Measurements from ENCODE around the gene CLEC11A.
"Not testable (repeated sequence)": the region's sequence is repeated elsewhere in the genome, so short reads cannot be mapped to it uniquely, and the experiment has no call there.

CLEC11A gene

DNA sequence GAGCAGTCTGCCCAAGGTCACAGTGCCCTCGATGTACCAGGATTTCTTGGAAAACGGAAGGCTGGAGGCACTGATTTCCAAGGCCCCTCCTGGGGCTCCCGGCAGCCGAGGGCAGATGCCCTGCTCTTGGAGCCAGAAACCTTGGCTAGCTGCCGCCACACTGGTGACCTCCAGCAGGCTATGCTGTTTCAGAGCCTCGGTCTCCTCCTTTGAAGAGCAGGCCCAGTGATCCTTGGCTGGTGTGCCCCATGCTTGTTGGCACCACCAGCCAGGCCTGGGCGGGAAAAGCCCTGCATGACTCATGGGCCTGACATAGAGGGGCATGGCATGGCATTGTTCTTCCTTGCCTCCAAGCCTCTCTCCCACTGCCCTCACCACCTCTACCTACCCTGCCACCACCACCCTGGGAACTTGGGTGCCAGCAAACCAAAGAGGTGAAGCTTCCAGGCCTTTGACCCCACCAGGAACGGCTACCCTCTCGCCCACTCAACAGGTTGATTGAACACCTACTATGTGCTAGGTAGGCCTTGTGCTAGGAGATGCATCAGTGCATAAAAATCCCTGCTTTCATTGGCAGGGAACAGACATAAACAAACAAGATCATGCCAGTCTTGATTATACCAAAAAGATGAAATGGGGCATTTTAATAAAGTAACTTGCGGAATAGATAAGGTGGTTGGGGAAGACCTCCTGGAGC, 1.6 kb upstream of the CLEC11A start:
- no peak for DNase-seq (ENCODE audit: extremely low read depth in 1 of 2, low read depth in 1 of 2)

DNA sequence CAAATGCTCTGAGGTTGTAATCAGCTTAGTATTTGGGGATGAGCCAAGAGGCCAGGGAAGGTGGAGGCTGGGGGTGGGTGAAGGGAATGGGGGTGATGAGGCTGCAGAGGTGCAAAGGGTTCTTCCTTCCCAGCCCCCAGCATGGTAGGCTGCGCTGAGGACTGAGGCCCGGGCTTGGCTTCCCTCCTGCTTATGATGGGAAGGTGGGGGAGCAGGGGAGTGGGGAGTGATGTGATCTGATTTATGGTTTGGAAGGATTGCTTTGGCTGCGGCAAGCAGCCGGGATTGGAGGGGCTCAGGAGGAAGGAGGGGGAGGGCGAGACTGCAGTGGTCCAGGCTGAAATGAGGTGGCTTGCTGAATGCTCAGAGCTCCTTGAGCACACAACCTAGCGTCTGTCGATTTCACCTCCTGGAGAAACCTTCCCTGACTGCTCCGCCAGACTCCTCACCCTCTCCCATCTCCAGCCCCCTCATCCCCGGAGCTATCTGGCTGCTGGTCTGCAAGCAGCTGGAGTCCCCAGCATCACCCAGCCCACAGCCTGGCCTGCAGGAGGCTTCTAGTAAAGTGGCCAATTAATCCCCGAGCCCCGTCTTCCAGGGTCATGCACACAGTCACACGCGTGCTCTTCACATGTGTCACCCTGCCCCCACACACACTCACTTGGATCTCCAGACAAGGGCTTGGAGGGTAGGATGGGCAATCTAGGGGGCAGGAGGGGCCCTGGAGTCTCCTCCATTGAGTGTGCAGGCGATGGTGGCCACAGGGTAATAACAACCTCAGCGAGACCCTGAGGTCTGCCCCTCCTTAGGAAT, 757 bp upstream of the CLEC11A start:
- DNase-seq (ENCODE audit: extremely low read depth in 1 of 2, low read depth in 1 of 2) = no peak

DNA sequence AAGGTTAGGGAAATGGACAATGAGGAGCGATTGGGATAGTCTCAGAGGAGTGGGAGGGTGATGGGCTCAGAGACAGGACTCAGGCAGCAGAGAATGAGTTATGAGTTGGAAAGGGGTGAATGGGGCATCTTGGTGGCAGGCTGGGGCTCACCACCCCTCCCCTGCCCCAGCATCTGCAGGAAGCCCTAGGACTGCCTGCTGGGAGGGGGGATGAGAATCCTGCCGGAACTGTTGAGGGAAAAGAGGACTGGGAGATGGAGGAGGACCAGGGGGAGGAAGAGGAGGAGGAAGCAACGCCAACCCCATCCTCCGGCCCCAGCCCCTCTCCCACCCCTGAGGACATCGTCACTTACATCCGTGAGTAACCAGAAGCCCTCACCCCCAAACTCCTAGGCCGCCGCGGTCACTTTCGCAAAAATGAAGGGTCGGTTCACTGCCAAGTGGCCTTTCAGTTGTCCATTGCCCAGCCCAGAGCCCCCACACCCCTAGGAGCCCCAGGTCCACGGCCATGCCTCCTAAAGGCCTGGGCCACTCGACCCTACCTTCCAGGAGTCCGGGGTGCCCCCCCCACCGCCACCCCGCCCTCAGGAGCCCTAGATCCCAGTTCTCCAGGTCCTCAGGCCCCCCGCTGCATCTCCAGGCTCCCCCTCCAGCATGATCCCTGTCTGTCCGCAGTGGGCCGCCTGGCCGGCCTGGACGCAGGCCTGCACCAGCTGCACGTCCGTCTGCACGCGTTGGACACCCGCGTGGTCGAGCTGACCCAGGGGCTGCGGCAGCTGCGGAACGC, 764 bp downstream of the CLEC11A start:
- no peak for DNase-seq (ENCODE audit: extremely low read depth in 1 of 2, low read depth in 1 of 2)

DNA sequence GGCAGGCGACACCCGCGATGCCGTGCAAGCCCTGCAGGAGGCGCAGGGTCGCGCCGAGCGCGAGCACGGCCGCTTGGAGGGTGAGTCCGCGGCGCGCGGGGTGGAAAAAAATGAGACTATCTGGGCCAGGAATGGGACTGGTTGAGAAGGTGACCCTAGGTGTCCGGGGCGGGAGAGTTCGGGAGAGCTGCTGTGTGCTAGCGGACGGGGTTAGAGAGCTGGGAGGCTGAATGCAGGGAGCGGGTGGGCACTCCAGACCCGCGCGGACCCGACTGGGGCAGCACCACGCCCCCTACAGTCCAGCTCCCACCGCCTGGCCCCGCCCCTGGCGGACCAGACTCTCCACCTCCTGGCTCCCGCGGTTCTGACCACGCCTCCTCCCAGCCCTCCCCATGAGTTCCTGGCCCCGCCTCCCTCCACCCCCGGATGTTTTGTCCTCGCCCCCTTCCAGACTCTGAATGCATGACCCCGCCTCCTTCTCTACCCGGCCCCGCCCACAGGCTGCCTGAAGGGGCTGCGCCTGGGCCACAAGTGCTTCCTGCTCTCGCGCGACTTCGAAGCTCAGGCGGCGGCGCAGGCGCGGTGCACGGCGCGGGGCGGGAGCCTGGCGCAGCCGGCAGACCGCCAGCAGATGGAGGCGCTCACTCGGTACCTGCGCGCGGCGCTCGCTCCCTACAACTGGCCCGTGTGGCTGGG, 1.5 kb downstream of the CLEC11A start:
- peak; percentile 92 to 99 for DNase-seq (ENCODE audit: extremely low read depth in 1 of 2, low read depth in 1 of 2)

DNA sequence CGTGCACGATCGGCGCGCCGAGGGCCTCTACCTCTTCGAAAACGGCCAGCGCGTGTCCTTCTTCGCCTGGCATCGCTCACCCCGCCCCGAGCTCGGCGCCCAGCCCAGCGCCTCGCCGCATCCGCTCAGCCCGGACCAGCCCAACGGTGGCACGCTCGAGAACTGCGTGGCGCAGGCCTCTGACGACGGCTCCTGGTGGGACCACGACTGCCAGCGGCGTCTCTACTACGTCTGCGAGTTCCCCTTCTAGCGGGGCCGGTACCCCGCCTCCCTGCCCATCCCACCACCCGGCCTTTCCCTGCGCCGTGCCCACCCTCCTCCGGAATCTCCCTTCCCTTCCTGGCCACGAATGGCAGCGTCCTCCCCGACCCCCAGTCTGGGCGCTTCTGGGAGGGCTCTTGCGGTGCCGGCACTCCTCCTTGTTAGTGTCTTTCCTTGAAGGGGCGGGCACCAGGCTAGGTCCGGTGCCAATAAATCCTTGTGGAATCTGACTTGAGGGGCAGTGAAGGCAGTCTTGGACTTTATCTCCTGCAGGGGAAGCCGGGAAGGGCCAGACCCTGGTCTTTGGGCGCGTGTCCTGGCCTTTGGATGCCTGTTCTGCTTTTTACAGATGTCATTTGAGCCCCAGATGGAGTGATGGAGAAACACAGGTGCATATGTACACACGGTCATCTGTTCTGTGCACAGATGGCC, 2.2 kb downstream of the CLEC11A start:
- peak in 1 of 2 donors; percentile 29 for DNase-seq (ENCODE audit: extremely low read depth in 1 of 2, low read depth in 1 of 2)

DNA sequence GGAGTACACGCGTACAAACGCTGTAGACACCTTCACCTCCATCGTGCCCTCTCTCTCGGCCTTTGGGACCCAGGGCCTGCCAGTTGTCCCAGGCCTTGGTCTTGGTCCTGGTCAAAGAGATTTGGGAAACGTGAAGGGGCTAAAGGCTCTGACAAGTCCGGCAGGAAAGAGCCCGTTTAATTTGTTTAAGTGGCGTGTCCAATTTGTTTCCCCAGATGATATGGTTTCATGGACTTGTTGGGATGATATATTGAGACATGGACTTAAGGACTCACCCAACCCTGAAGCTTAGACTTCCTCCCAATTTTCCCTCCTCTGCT, 2.7 kb downstream of the CLEC11A start:
- DNase-seq (ENCODE audit: extremely low read depth in 1 of 2, low read depth in 1 of 2) = no peak

DNA sequence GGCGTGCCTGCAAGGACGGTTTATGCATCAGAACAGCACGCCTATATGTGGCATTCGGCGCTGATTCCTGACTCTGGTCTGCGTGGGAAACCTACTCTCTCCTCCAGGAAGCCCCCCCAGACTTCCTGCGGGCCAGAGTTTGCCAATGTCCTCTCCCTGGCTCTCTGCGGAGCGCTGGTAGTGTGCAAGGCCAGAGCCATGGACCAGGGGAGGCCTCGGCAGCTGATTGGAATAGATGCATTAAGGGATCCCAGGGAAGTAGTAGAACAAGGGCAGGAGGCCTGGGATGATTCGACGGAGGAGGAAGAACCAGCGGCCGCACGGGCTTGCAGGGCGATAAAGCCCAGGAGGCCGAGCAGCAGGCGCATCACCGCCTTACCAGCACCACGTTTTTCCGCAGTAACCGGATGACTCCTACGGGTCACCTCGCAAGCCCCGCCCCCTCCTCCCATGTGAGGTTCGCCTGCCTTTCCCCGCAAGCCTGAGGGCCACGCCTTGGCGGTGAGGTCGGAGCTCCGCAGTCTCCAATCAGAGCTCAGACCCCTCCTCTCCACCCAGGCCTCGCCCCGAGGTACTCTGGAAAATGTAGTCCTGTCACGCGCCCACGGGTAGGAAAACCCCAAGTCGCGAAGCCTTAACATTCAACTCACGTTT, 5.0 kb downstream of the CLEC11A start:
- DNase-seq (ENCODE audit: extremely low read depth in 1 of 2, low read depth in 1 of 2) = peak; percentile 77 to 92

DNA sequence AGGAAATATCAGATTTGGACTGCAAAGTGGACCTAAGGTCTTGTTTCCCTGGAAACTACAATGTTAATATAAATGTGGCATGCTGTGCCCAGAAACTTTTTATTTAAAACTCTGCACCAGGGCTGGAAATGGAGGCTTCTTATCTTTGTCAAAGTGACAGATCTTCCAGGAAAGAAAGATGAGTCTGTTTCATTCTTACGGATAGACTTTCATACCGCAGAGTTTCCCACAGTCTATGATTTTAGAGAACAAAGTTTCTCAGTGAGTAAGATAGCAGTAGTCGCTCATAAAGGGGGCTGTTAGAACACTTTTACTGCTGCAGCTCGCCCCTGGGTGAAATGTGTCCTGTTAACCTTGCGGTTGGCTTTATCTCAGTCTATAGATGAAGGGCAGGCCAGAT, 6.7 kb downstream of the CLEC11A start:
- DNase-seq (ENCODE audit: extremely low read depth in 1 of 2, low read depth in 1 of 2) = no peak

DNA sequence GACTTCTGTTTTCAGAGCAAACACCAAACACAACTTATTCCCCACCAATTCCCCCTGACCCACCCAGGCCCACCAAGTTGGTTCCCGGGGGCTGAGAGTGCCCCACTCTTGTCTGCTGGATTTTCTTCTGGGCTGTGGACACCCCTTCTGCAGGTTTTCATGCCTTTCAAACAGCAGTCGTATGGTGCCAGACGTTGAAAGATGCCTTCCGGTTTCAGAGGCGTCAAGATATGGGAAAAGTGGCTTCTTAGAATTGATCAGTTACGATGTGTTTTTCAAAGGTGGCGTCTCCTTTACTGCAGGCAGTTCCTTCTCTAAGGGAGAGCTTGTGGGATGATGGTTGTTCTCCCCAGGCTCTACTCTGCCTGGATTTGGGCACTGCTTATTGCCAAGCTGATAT, 12.7 kb downstream of the CLEC11A start:
- DNase-seq (ENCODE audit: extremely low read depth in 1 of 2, low read depth in 1 of 2) = no peak

DNA sequence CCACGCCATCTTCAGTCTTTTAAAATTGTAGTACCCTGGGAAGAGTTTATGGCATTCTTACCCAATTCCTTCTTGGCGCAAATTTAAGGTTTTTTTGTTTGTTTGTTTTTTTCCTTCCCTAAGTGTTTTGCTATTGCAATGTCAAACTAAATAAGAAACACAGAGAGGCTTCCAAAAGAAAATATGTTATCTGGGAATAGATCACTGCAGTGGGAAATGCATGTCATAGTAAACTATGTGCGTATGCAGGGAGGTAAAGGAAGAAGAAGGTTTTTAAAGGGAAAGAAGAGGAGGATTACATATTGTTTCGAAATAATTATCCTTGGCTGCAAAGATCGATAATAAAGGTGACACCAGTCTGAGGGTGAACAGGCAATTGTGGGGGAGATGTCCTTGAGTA, 13.2 kb downstream of the CLEC11A start:
- DNase-seq (ENCODE audit: extremely low read depth in 1 of 2, low read depth in 1 of 2) = no peak

DNA sequence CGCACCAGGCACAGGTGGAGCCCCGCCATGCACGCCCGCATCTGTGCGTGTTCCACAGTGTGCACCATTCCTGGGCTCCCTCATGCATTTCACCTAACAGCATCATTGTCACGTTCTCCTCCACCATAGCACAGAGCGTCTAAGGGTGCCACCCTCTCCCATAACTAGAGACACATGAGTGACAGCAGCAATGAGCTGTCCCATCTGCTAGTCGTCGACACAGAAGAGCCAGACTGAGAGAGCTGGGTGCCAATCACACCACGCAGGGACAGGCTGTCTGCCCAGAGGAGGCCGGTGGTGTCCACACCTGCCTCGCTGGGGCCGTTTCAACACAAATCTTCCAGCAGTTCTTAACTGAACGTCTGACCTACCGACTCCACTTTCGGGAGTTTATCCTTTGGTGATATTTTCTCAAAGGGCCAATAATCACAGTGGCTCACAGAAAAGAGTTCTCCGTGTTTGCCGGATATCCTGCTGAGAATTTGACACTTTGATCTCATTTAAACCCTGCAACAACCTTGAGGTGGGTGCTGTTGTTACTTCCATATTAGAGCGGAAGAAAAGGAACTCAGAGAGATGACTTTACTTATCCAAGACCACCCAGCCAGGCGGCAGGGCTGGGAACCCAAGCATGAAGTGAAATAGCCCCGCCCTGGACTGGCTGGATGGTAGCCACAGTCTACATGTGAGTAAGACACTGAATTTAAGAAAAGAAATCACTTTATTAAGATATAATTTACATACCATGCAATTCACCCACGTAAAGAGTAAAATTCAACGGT, 16.2 kb downstream of the CLEC11A start:
- no peak for DNase-seq (ENCODE audit: extremely low read depth in 1 of 2, low read depth in 1 of 2)

DNA sequence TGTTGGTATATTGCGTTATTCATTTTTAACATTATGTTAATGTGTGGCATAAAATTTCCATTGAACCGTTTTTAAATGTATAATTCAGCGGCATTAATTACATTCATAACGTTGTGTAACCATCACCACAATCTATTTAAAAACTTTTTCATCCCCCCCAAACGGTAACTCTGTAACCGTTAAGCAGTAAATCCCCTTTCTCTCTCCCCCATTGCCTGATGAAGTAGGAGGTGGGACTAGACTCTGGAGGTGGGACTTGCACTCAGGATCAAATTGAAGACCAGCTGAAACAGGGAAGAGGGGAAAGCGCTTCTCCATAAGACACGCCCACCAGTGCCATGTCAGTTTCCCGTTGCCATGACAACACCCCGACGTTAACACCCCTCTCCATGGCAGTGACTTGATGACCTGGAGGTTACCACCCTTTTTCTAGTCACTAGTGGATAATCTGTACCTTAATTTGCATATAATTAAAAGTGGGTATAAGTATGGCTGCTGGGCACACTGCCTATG, 16.8 kb downstream of the CLEC11A start:
- no peak for DNase-seq (ENCODE audit: extremely low read depth in 1 of 2, low read depth in 1 of 2)

DNA sequence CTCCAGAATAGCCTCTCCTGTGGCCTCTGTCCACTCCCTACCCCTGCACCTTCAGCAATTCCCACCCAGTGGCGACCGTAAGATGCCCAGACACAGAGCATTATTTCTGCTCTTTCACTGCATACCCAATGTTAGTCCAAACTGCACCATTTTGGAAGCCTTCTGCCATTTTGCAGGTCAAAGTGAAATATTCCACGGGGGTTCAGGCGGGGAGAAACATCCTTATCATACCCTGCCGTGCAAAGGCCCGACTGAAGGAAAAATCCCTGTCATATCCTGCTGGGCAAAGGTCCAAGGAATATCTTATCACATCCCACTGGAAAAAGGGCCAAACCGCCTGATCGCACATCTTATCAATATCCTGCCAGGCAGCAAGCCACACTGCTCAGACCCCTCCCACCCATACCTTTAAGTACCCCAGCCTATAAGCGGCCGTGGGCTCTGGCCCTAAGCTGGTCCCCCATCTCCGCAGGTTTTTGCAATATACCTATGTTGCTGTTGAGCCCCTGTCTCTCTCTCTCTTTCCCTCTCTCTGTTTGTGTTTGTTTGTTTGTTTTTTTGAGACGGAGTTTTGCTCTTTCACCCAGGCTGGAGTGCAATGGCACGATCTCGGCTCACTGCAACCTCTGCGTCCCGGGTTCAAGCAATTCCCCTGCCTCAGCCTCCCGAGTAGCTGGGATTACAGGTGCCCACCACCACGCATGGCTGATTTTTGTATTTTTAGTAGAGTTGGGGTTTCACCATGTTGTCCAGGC, 18.2 kb downstream of the CLEC11A start:
- DNase-seq (ENCODE audit: extremely low read depth in 1 of 2, low read depth in 1 of 2) = no peak

DNA sequence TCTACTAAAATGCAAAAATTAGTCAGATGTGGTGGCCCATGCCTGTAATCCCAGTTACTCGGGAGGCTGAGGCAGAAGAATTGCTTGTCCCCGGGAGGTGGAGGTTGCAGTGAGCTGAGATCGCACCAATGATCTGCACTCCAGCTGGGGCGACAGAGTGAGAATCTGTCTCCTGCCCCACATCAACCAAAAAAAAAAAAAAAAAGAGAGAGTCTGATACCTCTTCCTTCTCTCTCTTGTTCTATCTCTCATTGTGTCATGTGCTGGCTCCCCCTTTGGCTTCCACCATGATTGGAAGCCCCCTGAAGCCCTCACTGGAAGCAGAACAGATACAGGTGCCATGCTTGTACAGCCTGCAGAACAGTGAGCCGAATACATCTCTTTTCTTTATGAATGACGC, 20.4 kb downstream of the CLEC11A start:
- no peak for DNase-seq (ENCODE audit: extremely low read depth in 1 of 2, low read depth in 1 of 2)

DNA sequence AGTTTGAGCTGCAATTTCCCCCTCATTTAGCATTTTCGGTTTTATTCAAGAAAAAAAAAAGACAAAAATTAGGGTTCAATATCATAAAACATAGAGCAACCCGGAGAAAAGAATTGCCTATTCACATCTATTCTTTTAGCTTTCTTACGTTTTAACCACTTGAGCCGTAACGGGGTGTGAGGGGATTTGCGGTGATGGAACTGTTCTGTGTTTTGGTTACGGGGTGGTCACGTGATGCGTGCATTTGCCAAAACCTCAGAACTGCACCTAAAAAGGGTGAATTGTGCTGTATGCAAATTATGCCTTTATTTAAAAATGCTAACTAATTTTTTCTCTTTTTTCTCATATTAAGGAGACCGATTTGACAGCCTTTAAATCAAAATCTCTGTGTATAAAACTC, 22.1 kb downstream of the CLEC11A start:
- no peak for DNase-seq (ENCODE audit: extremely low read depth in 1 of 2, low read depth in 1 of 2)

DNA sequence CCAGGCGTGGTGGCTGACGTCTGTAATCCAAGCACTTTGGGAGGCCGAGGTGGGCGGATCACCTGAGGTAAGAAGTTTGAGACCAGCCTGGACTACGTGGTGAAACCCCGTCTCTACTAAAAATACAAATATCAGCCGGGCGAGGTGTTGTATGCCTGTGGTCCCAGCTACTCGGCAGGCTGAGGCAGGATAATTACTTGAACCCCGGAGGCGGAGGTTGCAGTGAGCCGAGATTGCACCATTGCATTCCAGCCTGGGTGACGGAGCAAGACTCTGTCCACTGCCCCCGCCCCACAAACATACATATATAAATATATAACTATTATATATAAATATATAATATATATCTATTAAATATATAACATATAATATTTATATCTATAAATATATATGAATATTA, 24.0 kb downstream of the CLEC11A start:
- not testable (repeated sequence) for DNase-seq (ENCODE audit: extremely low read depth in 1 of 2, low read depth in 1 of 2)

DNA sequence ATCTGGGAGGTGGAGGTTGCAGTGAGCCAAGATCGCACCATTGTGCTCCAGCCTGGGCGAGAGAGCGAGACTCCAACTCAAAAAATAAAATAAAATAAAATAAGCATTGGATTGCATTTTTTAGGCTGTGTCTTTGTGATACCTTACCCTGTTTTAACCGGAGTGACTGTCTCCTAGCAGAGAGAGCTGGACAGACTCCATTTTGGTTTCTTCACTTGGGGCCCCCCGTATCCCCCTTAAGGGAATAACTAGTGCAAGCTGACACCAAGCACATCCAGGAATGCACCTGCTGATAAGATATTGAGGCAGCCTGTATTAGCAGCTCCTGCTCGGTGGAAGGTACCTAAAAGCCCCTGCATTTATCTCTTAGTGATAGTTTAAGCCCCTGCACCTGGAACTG, 26.3 kb downstream of the CLEC11A start:
- DNase-seq (ENCODE audit: extremely low read depth in 1 of 2, low read depth in 1 of 2) = no peak

DNA sequence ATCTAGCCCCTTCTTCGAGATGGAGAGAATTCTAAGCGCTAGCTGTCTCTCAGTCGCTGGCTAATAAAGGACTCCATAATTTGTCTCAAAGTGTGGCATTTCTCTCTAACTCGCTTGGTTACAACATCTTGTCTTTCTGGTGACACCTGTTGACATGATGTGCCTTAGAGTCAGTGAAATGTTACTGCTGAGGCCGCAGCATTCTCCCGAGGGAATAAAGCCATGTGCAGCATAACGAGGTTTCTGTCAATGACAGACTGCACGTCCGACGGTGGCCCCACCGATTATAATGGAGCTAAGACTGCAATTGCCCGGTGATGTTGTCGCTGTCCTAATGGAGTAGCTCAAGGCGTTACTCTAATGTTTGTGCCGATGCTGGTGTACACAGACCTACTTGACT, 26.8 kb downstream of the CLEC11A start:
- no peak for DNase-seq (ENCODE audit: extremely low read depth in 1 of 2, low read depth in 1 of 2)

Measured in stimulated activated CD8-positive, alpha-beta memory T cell treated with anti-CD3 and anti-CD28 coated beads, Interleukin-7, amount 100 ng/mL, for 48 hours (primary cell).